OCI-LY7 (cell line): Measurements from ENCODE around the gene KIF13A. TPM values are rescaled to one million over a fixed set of nuclear protein-coding genes. Genes with fewer than 3 reads are reported as not detected.

Experiments used
- BruUV-seq: library from RNA; stranded (reverse); fragments of 400-500 nt; replicated peaks from 2 replicates; lab custom pipeline; 2021; lab: Mats Ljungman, UMichigan
- CTCF ChIA-PET: fragments of 300-600 bp; sonication (Branson Sonifier 250); formaldehyde crosslinking; loops from one replicate; lab custom pipeline; 2022; ENCODE audit warnings: antibody characterized with exemption; ENCODE audit not compliant: unreplicated experiment; lab: Charles Lee
- POLR2A ChIA-PET: fragments of 300-600 bp; sonication (Branson Sonifier 250); formaldehyde crosslinking; loops from one replicate; lab custom pipeline; 2022; ENCODE audit warnings: antibody characterized with exemption; lab: Charles Lee
- DNase-seq: peaks from one replicate; pipeline ENCODE4 v3.0.0-alpha.2; 2015; ENCODE audit warnings: low spot score
- H2AFZ ChIP-seq: fragments of 200-600 bp; sonication (generic), shearing (Covaris generic); 2 replicates; pipeline ENCODE4 v1.6.1; 2014; ENCODE audit warnings: mild to moderate bottlenecking, antibody characterized with exemption, low read length, moderate library complexity
- H3K27ac ChIP-seq: fragments of 200-600 bp; sonication (generic); 2 replicates; pipeline ENCODE4 v1.5.1; 2014; ENCODE audit warnings: mixed run types, low read depth, mild to moderate bottlenecking, moderate library complexity, low read length, inconsistent platforms; ENCODE audit not compliant: poor library complexity, severe bottlenecking
- H3K36me3 ChIP-seq: fragments of 200-600 bp; sonication (generic); 2 replicates; pipeline ENCODE4 v1.6.1; 2014; ENCODE audit warnings: mild to moderate bottlenecking, antibody characterized with exemption, low read length, moderate library complexity, mixed read lengths; ENCODE audit not compliant: insufficient read depth
- H3K4me1 ChIP-seq: fragments of 200-600 bp; sonication (generic); 2 replicates; pipeline ENCODE4 v1.5.1; 2014; ENCODE audit warnings: mild to moderate bottlenecking, low read length; ENCODE audit not compliant: insufficient read depth, poor library complexity, severe bottlenecking
- H3K4me2 ChIP-seq: fragments of 200-600 bp; sonication (generic); 2 replicates; pipeline ENCODE4 v1.6.1; 2014; ENCODE audit warnings: mild to moderate bottlenecking, low read length
- H3K4me3 ChIP-seq: fragments of 200-600 bp; sonication (generic); 2 replicates; pipeline ENCODE4 v1.5.1; 2014; ENCODE audit warnings: mild to moderate bottlenecking, low read depth, low read length; ENCODE audit not compliant: poor library complexity, severe bottlenecking
- H3K79me2 ChIP-seq: fragments of 200-600 bp; sonication (generic); 2 replicates; pipeline ENCODE4 v1.6.1; 2016; ENCODE audit warnings: low read depth, mild to moderate bottlenecking, low read length, moderate library complexity, mixed read lengths; ENCODE audit not compliant: insufficient read depth
- H3K9me2 ChIP-seq: fragments of 200-600 bp; sonication (generic); 2 replicates; pipeline ENCODE4 v1.6.1; 2016; ENCODE audit warnings: mild to moderate bottlenecking, low read length, mixed read lengths; ENCODE audit not compliant: insufficient read depth
- H3K9me3 ChIP-seq: fragments of 200-600 bp; sonication (generic); 2 replicates; pipeline ENCODE4 v1.6.1; 2014; ENCODE audit warnings: mild to moderate bottlenecking, mixed run types, low read length, mixed read lengths
- H4K20me1 ChIP-seq: fragments of 200-600 bp; sonication (generic); 2 replicates; pipeline ENCODE4 v1.6.1; 2014; ENCODE audit warnings: mild to moderate bottlenecking, antibody characterized with exemption, low read length, moderate library complexity, mixed read lengths; ENCODE audit not compliant: insufficient read depth
- CTCF ChIP-seq: fragments of 200-600 bp; sonication (generic); conservative IDR thresholded peaks from 2 replicates; pipeline ENCODE4 v1.5.1; 2014; ENCODE audit warnings: mild to moderate bottlenecking, antibody characterized with exemption, low read length, moderate library complexity, mixed read lengths
- EZH2phosphoT487 ChIP-seq: fragments of 200-600 bp; sonication (generic); IDR thresholded peaks from 2 replicates; pipeline ENCODE4 v1.6.1; 2018; ENCODE audit warnings: low read depth, borderline replicate concordance, mild to moderate bottlenecking, mixed run types, antibody characterized with exemption, low read length, moderate library complexity, mixed read lengths
- intact Hi-C: fragments of 100-400 bp; cut with micrococcal nuclease; formaldehyde crosslinking; loops from one replicate; pipeline ENCODE4 v1.10.0; 2022; ENCODE audit not compliant: unreplicated experiment
- total RNA-seq, 2 experiments: library from RNA; depleted of rRNA in 1 of 2; stranded (reverse); fragments of >200 nt in 1 of 2; shearing (Covaris generic) in 1 of 2; gene quantifications; 2 replicates each; pipeline ENCODE4 v1.2.3, GENCODE V29; 2014 to 2022

The KIF13A gene
- total RNA-seq, 2 experiments from 2014 or later: 1.5 TPM; not detected in 1

GRCh38 chr6:18023891-18024290 is 36.5 kb upstream of the KIF13A start:
- Histone ChIP-seq H3K27ac (no peak overlapping the region), H3K9me2 (no peaks in the 10 kb centered on the region), H3K79me2 (no peaks in the 10 kb centered on the region), H3K4me1 (no peaks in the 10 kb centered on the region), H2AFZ (no peak overlapping the region), H3K4me2 (no peak overlapping the region), H3K4me3 (no peak overlapping the region), H4K20me1 (no peaks in the 10 kb centered on the region), H3K9me3 (no peaks in the 10 kb centered on the region), H3K36me3 (no peaks in the 10 kb centered on the region)
- no peak for DNase-seq
- no TSS peak for BruUV-seq
- ChIA-PET CTCF (no interaction called here), POLR2A (no interaction called here)
- intact Hi-C loops: no loop called here
- no peak for TF ChIP-seq CTCF

GRCh38 chr6:18022398-18023231 is 35.2 kb upstream of the KIF13A start:
- Histone ChIP-seq H2AFZ (no peak overlapping the region), H3K36me3 (no peaks in the 10 kb centered on the region), H3K9me2 (no peaks in the 10 kb centered on the region), H3K4me2 (no peak overlapping the region), H4K20me1 (no peaks in the 10 kb centered on the region), H3K4me1 (no peaks in the 10 kb centered on the region), H3K27ac (no peak overlapping the region), H3K9me3 (no peaks in the 10 kb centered on the region), H3K4me3 (no peak overlapping the region), H3K79me2 (no peaks in the 10 kb centered on the region)
- no TSS peak for BruUV-seq
- ChIA-PET CTCF (interaction anchor here (0.7 kb wide), 1 partner anchor 59 kb away, joined by 3 read pairs; no protein-coding TSS in a partner anchor), POLR2A (interaction anchor here (0.5 to 0.6 kb wide), 3 partner anchors 20 to 1148 kb away, joined by 3 to 5 read pairs (median 4); no protein-coding TSS in a partner anchor)
- no peak for DNase-seq
- TF ChIP-seq EZH2phosphoT487 (no peak), CTCF (no peak)
- intact Hi-C loops: no loop called here
